ENCODE results near the gene GAD2.

- no peak for TF ChIP-seq POLR2A (IDR thresholded peaks at IDR 0.05)
- no peak for TF ChIP-seq CTCF (IDR thresholded peaks at IDR 0.05)
Measured at GRCh38 chr10:26227786-26228185, 11.2 kb downstream of the GAD2 start.
